GM23338 (cell line): ENCODE results near the gene CEMIP2. TPM values are rescaled to one million over a fixed set of nuclear protein-coding genes. Genes with fewer than 3 reads are reported as not detected.

Source experiments
- CREB1 ChIP-seq: fragments of 250-450 bp; sonication (Bioruptor Pico); IDR thresholded peaks from 2 replicates; pipeline ENCODE4 v1.5.0; 2020; ENCODE audit warnings: low read depth, mild to moderate bottlenecking, moderate library complexity
- EZH2 ChIP-seq: fragments of 200-600 bp; sonication (generic); IDR thresholded peaks from one replicate; pipeline ENCODE4 v1.8.0; 2017; ENCODE audit warnings: antibody characterized with exemption, mild to moderate bottlenecking, low read depth; ENCODE audit not compliant: unreplicated experiment
- EZH2phosphoT487 ChIP-seq: fragments of 200-600 bp; sonication (generic); IDR thresholded peaks from one replicate; pipeline ENCODE4 v1.8.1; 2018; ENCODE audit warnings: antibody characterized with exemption; ENCODE audit not compliant: unreplicated experiment
- JUNB ChIP-seq: IDR thresholded peaks from one replicate; pipeline ENCODE4 v1.6.1; 2016; ENCODE audit warnings: antibody characterized with exemption; ENCODE audit not compliant: unreplicated experiment
- NANOG ChIP-seq: IDR thresholded peaks from 2 replicates; pipeline ENCODE4 v1.6.1; 2016; ENCODE audit warnings: antibody characterized with exemption, borderline replicate concordance
- POLR2AphosphoS5 ChIP-seq: IDR thresholded peaks from 2 replicates; pipeline ENCODE4 v1.6.1; 2016; ENCODE audit warnings: antibody characterized with exemption, low read depth
- REST ChIP-seq: IDR thresholded peaks from one replicate; pipeline ENCODE4 v1.6.1; 2018; ENCODE audit warnings: antibody characterized with exemption; ENCODE audit not compliant: unreplicated experiment
- STAT1 ChIP-seq: IDR thresholded peaks from one replicate; pipeline ENCODE4 v1.6.1; 2016; ENCODE audit warnings: antibody characterized with exemption; ENCODE audit not compliant: unreplicated experiment
- ZNF114 ChIP-seq: fragments of 250-450 bp; sonication (Bioruptor Pico); IDR thresholded peaks from 2 replicates; pipeline ENCODE4 v1.5.0; 2020; ENCODE audit warnings: mild to moderate bottlenecking, moderate library complexity
- ZNF462 ChIP-seq: fragments of 250-450 bp; sonication (Bioruptor Pico); IDR thresholded peaks from 2 replicates; pipeline ENCODE4 v1.5.0; 2020; ENCODE audit warnings: mild to moderate bottlenecking, moderate library complexity
- polyA plus RNA-seq: library from polyadenylated mRNA; unstranded; fragments of >200 nt; fragmentation: Nextera tagmentation; extraction: Ambion mirVana; gene quantifications from 2 replicates; pipeline ENCODE4 v1.2.1, GENCODE V29; 2016
- total RNA-seq: library from RNA; depleted of rRNA; stranded (reverse); fragments of >200 nt; shearing (Covaris generic); gene quantifications from 2 replicates; pipeline ENCODE4 v1.2.3, GENCODE V29; 2014

The CEMIP2 gene
- total and polyA plus RNA-seq, 2 experiments from 2014 or later: 23.0 to 76.7 TPM

GRCh38 chr9:71752928-71753327 is 15.4 kb downstream of the CEMIP2 start (continued):
- no peak for TF ChIP-seq ZNF462 (CRISPR knock-in tag)
- no peak for TF ChIP-seq NANOG
- TF ChIP-seq POLR2AphosphoS5: no peak
- TF ChIP-seq EZH2: no peak
- no peak for TF ChIP-seq REST
- TF ChIP-seq JUNB: no peak
- TF ChIP-seq ZNF114 (CRISPR knock-in tag): no peak
- no peak for TF ChIP-seq EZH2phosphoT487
- TF ChIP-seq CREB1 (CRISPR knock-in tag): no peak
- no peak for TF ChIP-seq STAT1
